HCT116 (cell line): ENCODE data around the gene IFT88. TPM values are rescaled to one million over a fixed set of nuclear protein-coding genes. Genes with fewer than 3 reads are reported as not detected.

Experiments used
- ATAC-seq: fragments of 200-7000 bp; cut with Tn5 transposase; 2 replicates; pipeline ENCODE4 v1.9.1; 2020; ENCODE audit warnings: mild to moderate bottlenecking, moderate library complexity
- BruUV-seq: library from RNA; stranded (reverse); fragments of 400-500 nt; replicated peaks from 2 replicates; lab custom pipeline; 2021; lab: Mats Ljungman, UMichigan
- CTCF ChIA-PET: fragments of 300-600 bp; sonication (Branson Sonifier 250); formaldehyde crosslinking; loops from one replicate; lab custom pipeline; 2021; ENCODE audit warnings: antibody characterized with exemption; lab: Charles Lee
- POLR2A ChIA-PET: fragments of 300-600, 350-600 bp; sonication (Branson Sonifier 250); formaldehyde crosslinking; loops from one replicate; lab custom pipeline; 2021; ENCODE audit warnings: antibody characterized with exemption; lab: Charles Lee
- RAD21 ChIA-PET, 2 experiments: fragments of 300-600 bp; sonication (Branson Sonifier 250); formaldehyde crosslinking; loops; one replicate each; lab custom pipeline; 2023; ENCODE audit warnings: low total read pairs in 2 of 2; ENCODE audit not compliant: uncharacterized antibody in 2 of 2, unreplicated experiment in 2 of 2, low non-redundant PET in 1 of 2; lab: Charles Lee
- DNase-seq: peaks from one replicate; pipeline ENCODE4 v3.0.0-alpha.2; 2010; ENCODE audit warnings: low read depth, low spot score
- H2AFZ ChIP-seq: fragments of 200-600 bp; shearing (Covaris generic), sonication (generic); 2 replicates; pipeline ENCODE4 v1.6.1; 2017; ENCODE audit warnings: low read depth, mixed run types, mixed read lengths, antibody characterized with exemption, low read length; ENCODE audit not compliant: poor library complexity, severe bottlenecking
- H3K27ac ChIP-seq: 2 replicates; pipeline ENCODE4 v1.5.1; 2012; ENCODE audit warnings: low read depth, low read length
- H3K27me3 ChIP-seq: fragments of 200-600 bp; sonication (generic); 2 replicates; pipeline ENCODE4 v1.6.1; 2016; ENCODE audit warnings: mixed run types, low read length, mixed read lengths; ENCODE audit not compliant: insufficient read depth
- H3K36me3 ChIP-seq, 2 experiments: fragments of 200-500 bp in 1 of 2; fragments of 200-600 bp in 1 of 2; sonication (Bioruptor generic) in 1 of 2; sonication (generic) in 1 of 2; 2 replicates each; pipeline versions ENCODE4 v1.5.1 to v1.6.1; 2014 to 2016; ENCODE audit warnings: low read length in 2 of 2, inconsistent platforms in 1 of 2, mixed read lengths in 1 of 2, mixed run types in 1 of 2; ENCODE audit not compliant: insufficient read depth in 2 of 2, control insufficient read depth in 1 of 2
- H3K4me1 ChIP-seq, 2 experiments: fragments of 200-600 bp in 1 of 2; sonication (generic) in 1 of 2; 2 replicates each; pipeline versions ENCODE4 v1.5.1 to v1.6.1; 2012 to 2017; ENCODE audit warnings: low read length in 2 of 2, inconsistent platforms in 1 of 2, mild to moderate bottlenecking in 1 of 2, mixed read lengths in 1 of 2, mixed run types in 1 of 2, moderate library complexity in 1 of 2; ENCODE audit not compliant: insufficient read depth in 2 of 2, control insufficient read depth in 1 of 2
- H3K4me2 ChIP-seq: fragments of 200-600 bp; sonication (generic); 2 replicates; pipeline ENCODE4 v1.6.1; 2017; ENCODE audit warnings: mixed run types, low read length, mixed read lengths
- H3K4me3 ChIP-seq, 2 experiments: fragments of 200-600 bp in 1 of 2; sonication (generic) in 1 of 2; replicated peaks in 1 of 2; 2 replicates each; pipeline ENCODE4 v1.5.1; 2011 to 2016; ENCODE audit warnings: low read length in 2 of 2, control low read depth in 1 of 2, low read depth in 1 of 2, mild to moderate bottlenecking in 1 of 2, mixed read lengths in 1 of 2, mixed run types in 1 of 2
- H3K79me2 ChIP-seq: fragments of 200-600 bp; sonication (generic); 2 replicates; pipeline ENCODE4 v1.6.1; 2017; ENCODE audit warnings: mild to moderate bottlenecking, mixed run types, low read length, moderate library complexity, mixed read lengths; ENCODE audit not compliant: insufficient read depth
- H3K9ac ChIP-seq: fragments of 200-600 bp; sonication (generic); 2 replicates; pipeline ENCODE4 v1.6.1; 2016; ENCODE audit warnings: low read length, mixed read lengths
- H3K9me2 ChIP-seq: fragments of 200-600 bp; sonication (generic), shearing (Covaris generic); 2 replicates; pipeline ENCODE4 v1.6.1; 2017; ENCODE audit warnings: mixed run types, mild to moderate bottlenecking, moderate library complexity; ENCODE audit not compliant: insufficient read depth
- H3K9me3 ChIP-seq, 2 experiments: fragments of 200-500 bp in 1 of 2; fragments of 200-600 bp in 1 of 2; sonication (Bioruptor generic) in 1 of 2; sonication (generic) in 1 of 2; 2 replicates each; pipeline ENCODE4 v1.6.1; 2014 to 2017; ENCODE audit warnings: low read length in 2 of 2, mixed read lengths in 2 of 2, inconsistent platforms in 1 of 2, low read depth in 1 of 2, mild to moderate bottlenecking in 1 of 2, mixed run types in 1 of 2, moderate library complexity in 1 of 2; ENCODE audit not compliant: control insufficient read depth in 1 of 2, insufficient read depth in 1 of 2
- H4K20me1 ChIP-seq: fragments of 200-600 bp; sonication (generic), shearing (Covaris generic); 2 replicates; pipeline ENCODE4 v1.6.1; 2017; ENCODE audit warnings: mixed run types, mild to moderate bottlenecking, moderate library complexity; ENCODE audit not compliant: insufficient read depth
- ATF3 ChIP-seq: IDR thresholded peaks from 2 replicates; pipeline ENCODE4 v1.6.1; 2012
- CBX3 ChIP-seq: IDR thresholded peaks from 2 replicates; pipeline ENCODE4 v1.6.1; 2012; ENCODE audit warnings: low read depth
- CTCF ChIP-seq, 3 experiments: fragments of 200-600 bp in 1 of 3; sonication (generic) in 1 of 3; IDR thresholded peaks in 2 of 3; conservative IDR thresholded peaks in 1 of 3; 2 replicates each; pipeline ENCODE4 v1.5.1; 2012 to 2017; ENCODE audit warnings: low read depth in 2 of 3, low read length in 2 of 3, antibody characterized with exemption in 1 of 3, borderline replicate concordance in 1 of 3, control low read depth in 1 of 3, mild to moderate bottlenecking in 1 of 3, mixed read lengths in 1 of 3, mixed run types in 1 of 3, moderate library complexity in 1 of 3; ENCODE audit not compliant: insufficient read depth in 1 of 3
- EGR1 ChIP-seq: IDR thresholded peaks from 2 replicates; pipeline ENCODE4 v1.6.1; 2012; ENCODE audit warnings: low read depth
- ELF1 ChIP-seq: IDR thresholded peaks from 2 replicates; pipeline ENCODE4 v1.6.1; 2012; ENCODE audit warnings: low read depth, borderline replicate concordance
- EZH2phosphoT487 ChIP-seq: fragments of 200-600 bp; IDR thresholded peaks from 2 replicates; pipeline ENCODE4 v1.6.1; 2018; ENCODE audit warnings: antibody characterized with exemption, borderline replicate concordance
- FOSL1 ChIP-seq: IDR thresholded peaks from 2 replicates; pipeline ENCODE4 v1.6.1; 2012; ENCODE audit warnings: low read depth
- MAX ChIP-seq: IDR thresholded peaks from 2 replicates; pipeline ENCODE4 v1.6.1; 2012
- POLR2AphosphoS5 ChIP-seq: IDR thresholded peaks from 2 replicates; pipeline ENCODE4 v1.6.1; 2011; ENCODE audit warnings: mild to moderate bottlenecking, low read depth, low read length, moderate library complexity
- RAD21 ChIP-seq: IDR thresholded peaks from 2 replicates; pipeline ENCODE4 v1.6.1; 2012; ENCODE audit warnings: low read depth, mild to moderate bottlenecking
- SIN3A ChIP-seq: IDR thresholded peaks from 2 replicates; pipeline ENCODE4 v1.6.1; 2012; ENCODE audit warnings: low read depth
- SP1 ChIP-seq: IDR thresholded peaks from 2 replicates; pipeline ENCODE4 v1.6.1; 2012; ENCODE audit warnings: low read depth
- SRF ChIP-seq: IDR thresholded peaks from 2 replicates; pipeline ENCODE4 v1.6.1; 2012; ENCODE audit warnings: low read depth
- TCF7L2 ChIP-seq: IDR thresholded peaks from 2 replicates; pipeline ENCODE4 v1.7.0; 2011; ENCODE audit warnings: borderline replicate concordance, inconsistent platforms; ENCODE audit not compliant: insufficient read depth, insufficient read length; ENCODE audit errors: extremely low read depth
- ZBTB33 ChIP-seq: IDR thresholded peaks from 2 replicates; pipeline ENCODE4 v1.6.1; 2011; ENCODE audit warnings: mild to moderate bottlenecking, low read length, moderate library complexity; ENCODE audit not compliant: insufficient replicate concordance; ENCODE audit errors: extremely low read depth
- ZFX ChIP-seq: fragments of 450-650 bp; IDR thresholded peaks from 2 replicates; pipeline ENCODE4 v1.6.1; 2017
- ZNF274 ChIP-seq: fragments of 200-500 bp; sonication (Bioruptor generic); IDR thresholded peaks from 2 replicates; pipeline ENCODE4 v1.6.1; 2014; ENCODE audit warnings: mild to moderate bottlenecking, low read depth, low read length, inconsistent platforms
- intact Hi-C: fragments of 100-400 bp; cut with micrococcal nuclease; formaldehyde crosslinking; loops from 2 replicates; pipeline ENCODE4 v1.10.0; 2022
- total RNA-seq: library from RNA; stranded (reverse); gene quantifications from one replicate; pipeline ENCODE4 v1.2.1, GENCODE V29; 2021; ENCODE audit not compliant: unreplicated experiment
- TF ChIP-seq, protein P1 (sequence below): IDR thresholded peaks from 2 replicates; pipeline ENCODE4 v1.6.1; 2012; ENCODE audit warnings: low read depth

Gene IFT88
- total RNA-seq, 1 experiment from 2014 or later, result 13.1 TPM

GRCh38 chr13:20573636-20574035 lies 6.7 kb downstream of the IFT88 start:
- H3K27me3 ChIP-seq, result no peaks in the 10 kb centered on the region
- POLR2A ChIA-PET, result no interaction called here
- no peak overlapping the region for H3K27ac ChIP-seq
- H3K4me3 ChIP-seq, result no peak overlapping the region
- no peaks in the 10 kb centered on the region for H3K36me3 ChIP-seq
- no peak overlapping the region for H3K4me2 ChIP-seq
- RAD21 ChIA-PET, result no interaction called here
- no peak overlapping the region for H2AFZ ChIP-seq
- no peaks in the 10 kb centered on the region; the same call in 1 of the 2 replicates for H3K79me2 ChIP-seq
- ATAC-seq (no peak), DNase-seq (no peak)
- no peaks in the 10 kb centered on the region for H3K4me1 ChIP-seq
- H3K9me2 ChIP-seq, result no peaks in the 10 kb centered on the region
- TF ChIP-seq TCF7L2 (no peak), POLR2AphosphoS5 (no peak), ZBTB33 (no peak), SRF (no peak), EGR1 (no peak), ELF1 (no peak), FOSL1 (no peak), RAD21 (no peak), SP1 (no peak), CBX3 (no peak), ZFX (no peak), ATF3 (no peak), MAX (no peak), ZNF274 (no peak), CTCF (IDR thresholded peaks at IDR 0.05 in 2 of 3, conservative IDR thresholded peaks at IDR 0.05 in 1 of 3; ENCODE audit: borderline replicate concordance in 1 of 3, insufficient read depth in 1 of 3, low read depth in 2 of 3, low read length in 2 of 3) (no peak), SIN3A (no peak), EZH2phosphoT487 (no peak)
- TF ChIP-seq, protein P1, sequence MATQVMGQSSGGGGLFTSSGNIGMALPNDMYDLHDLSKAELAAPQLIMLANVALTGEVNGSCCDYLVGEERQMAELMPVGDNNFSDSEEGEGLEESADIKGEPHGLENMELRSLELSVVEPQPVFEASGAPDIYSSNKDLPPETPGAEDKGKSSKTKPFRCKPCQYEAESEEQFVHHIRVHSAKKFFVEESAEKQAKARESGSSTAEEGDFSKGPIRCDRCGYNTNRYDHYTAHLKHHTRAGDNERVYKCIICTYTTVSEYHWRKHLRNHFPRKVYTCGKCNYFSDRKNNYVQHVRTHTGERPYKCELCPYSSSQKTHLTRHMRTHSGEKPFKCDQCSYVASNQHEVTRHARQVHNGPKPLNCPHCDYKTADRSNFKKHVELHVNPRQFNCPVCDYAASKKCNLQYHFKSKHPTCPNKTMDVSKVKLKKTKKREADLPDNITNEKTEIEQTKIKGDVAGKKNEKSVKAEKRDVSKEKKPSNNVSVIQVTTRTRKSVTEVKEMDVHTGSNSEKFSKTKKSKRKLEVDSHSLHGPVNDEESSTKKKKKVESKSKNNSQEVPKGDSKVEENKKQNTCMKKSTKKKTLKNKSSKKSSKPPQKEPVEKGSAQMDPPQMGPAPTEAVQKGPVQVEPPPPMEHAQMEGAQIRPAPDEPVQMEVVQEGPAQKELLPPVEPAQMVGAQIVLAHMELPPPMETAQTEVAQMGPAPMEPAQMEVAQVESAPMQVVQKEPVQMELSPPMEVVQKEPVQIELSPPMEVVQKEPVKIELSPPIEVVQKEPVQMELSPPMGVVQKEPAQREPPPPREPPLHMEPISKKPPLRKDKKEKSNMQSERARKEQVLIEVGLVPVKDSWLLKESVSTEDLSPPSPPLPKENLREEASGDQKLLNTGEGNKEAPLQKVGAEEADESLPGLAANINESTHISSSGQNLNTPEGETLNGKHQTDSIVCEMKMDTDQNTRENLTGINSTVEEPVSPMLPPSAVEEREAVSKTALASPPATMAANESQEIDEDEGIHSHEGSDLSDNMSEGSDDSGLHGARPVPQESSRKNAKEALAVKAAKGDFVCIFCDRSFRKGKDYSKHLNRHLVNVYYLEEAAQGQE, result no peak
- H3K9ac ChIP-seq, result no peak overlapping the region
- no TSS peak for BruUV-seq
- H3K9me3 ChIP-seq, result peaks cover 0 to 5% of the 10 kb centered on the region in 2 experiments; a peak in 2 of 4 replicates
- H4K20me1 ChIP-seq, result no peaks in the 10 kb centered on the region
- CTCF ChIA-PET, result no interaction called here
- intact Hi-C loops, result no loop called here
